H1 (cell line): Measurements from ENCODE around the gene FCER1A. TPM values are rescaled to one million over a fixed set of nuclear protein-coding genes. Genes with fewer than 3 reads are reported as not detected.

Experiments
- CTCF ChIA-PET: fragments of 300-600 bp; sonication (Branson Sonifier 250); formaldehyde crosslinking; loops from one replicate; lab custom pipeline; 2021; ENCODE audit not compliant: partially characterized antibody; lab: Charles Lee
- POLR2A ChIA-PET: fragments of 300-600 bp; sonication (Branson Sonifier 250); formaldehyde crosslinking; loops from one replicate; lab custom pipeline; 2021; ENCODE audit warnings: inconsistent platforms; ENCODE audit not compliant: partially characterized antibody; lab: Charles Lee
- DNase-seq, 2 experiments: peaks; one replicate each; pipeline versions ENCODE4 v3.0.0 to v3.0.0-alpha.2; 2010 to 2022; ENCODE audit warnings: low spot score in 2 of 2, low read depth in 1 of 2, mixed read lengths in 1 of 2
- FAIRE-seq: peaks from 2 replicates; lab custom pipeline; 2011; peaks lifted over from hg19 to GRCh38; lab: Jason Lieb, UNC
- H2AFZ ChIP-seq: 2 replicates; pipeline ENCODE4 v1.8.1; 2012; ENCODE audit warnings: low read length, inconsistent platforms
- H2AK5ac ChIP-seq: 2 replicates; pipeline ENCODE4 v1.6.1; 2013; ENCODE audit warnings: low read depth, low read length
- H2BK120ac ChIP-seq: replicated peaks from 2 replicates; pipeline ENCODE3; 2013; ENCODE audit warnings: low read depth, low read length, inconsistent platforms
- H2BK12ac ChIP-seq: 2 replicates; pipeline ENCODE4 v1.6.1; 2013; ENCODE audit warnings: low read depth, low read length
- H2BK15ac ChIP-seq: 2 replicates; pipeline ENCODE4 v1.6.1; 2013; ENCODE audit warnings: low read length
- H2BK20ac ChIP-seq: 2 replicates; pipeline ENCODE4 v1.6.1; 2013; ENCODE audit warnings: low read length
- H2BK5ac ChIP-seq: 2 replicates; pipeline ENCODE4 v1.6.1; 2013; ENCODE audit warnings: low read depth, low read length
- H3K14ac ChIP-seq: 2 replicates; pipeline ENCODE4 v1.6.1; 2013; ENCODE audit warnings: inconsistent platforms; ENCODE audit not compliant: insufficient read length
- H3K18ac ChIP-seq: 2 replicates; pipeline ENCODE4 v1.6.1; 2013; ENCODE audit warnings: low read length; ENCODE audit errors: extremely low read depth
- H3K23ac ChIP-seq: 2 replicates; pipeline ENCODE4 v1.6.1; 2013; ENCODE audit warnings: inconsistent platforms; ENCODE audit not compliant: insufficient read length
- H3K23me2 ChIP-seq: 2 replicates; pipeline ENCODE4 v1.6.1; 2013; ENCODE audit warnings: low read depth, low read length
- H3K27ac ChIP-seq: 2 replicates; pipeline ENCODE4 v1.6.1; 2011; ENCODE audit warnings: low read depth, low read length, inconsistent platforms
- H3K27me3 ChIP-seq, 4 experiments: replicated peaks in 1 of 4; 1 replicate in 1 of 4; 2 replicates in 3 of 4; pipeline versions ENCODE4 v1.6.1 to v1.8.1; 2011 to 2013; ENCODE audit warnings: low read length in 3 of 4, mild to moderate bottlenecking in 3 of 4, inconsistent platforms in 2 of 4, mixed read lengths in 2 of 4, moderate library complexity in 1 of 4; ENCODE audit not compliant: control insufficient read depth in 3 of 4, insufficient read depth in 3 of 4; ENCODE audit errors: extremely low read depth in 1 of 4
- H3K36me3 ChIP-seq, 4 experiments: 2 replicates each; pipeline versions ENCODE4 v1.6.1 to v1.8.1; 2011 to 2013; ENCODE audit warnings: mild to moderate bottlenecking in 4 of 4, low read length in 3 of 4, moderate library complexity in 2 of 4, control low read depth in 1 of 4, inconsistent platforms in 1 of 4; ENCODE audit not compliant: insufficient read depth in 4 of 4, control insufficient read depth in 2 of 4
- H3K4ac ChIP-seq: replicated peaks from 2 replicates; pipeline ENCODE3; 2013; ENCODE audit warnings: low read length, low read depth, mixed read lengths, inconsistent platforms; ENCODE audit not compliant: insufficient read length
- H3K4me1 ChIP-seq, 4 experiments: replicated peaks in 1 of 4; 1 replicate in 1 of 4; 2 replicates in 3 of 4; pipeline versions ENCODE4 v1.6.1 to v1.8.1; 2011 to 2013; ENCODE audit warnings: low read length in 3 of 4, inconsistent platforms in 2 of 4, mixed read lengths in 1 of 4; ENCODE audit not compliant: insufficient read depth in 4 of 4, control insufficient read depth in 3 of 4
- H3K4me2 ChIP-seq, 2 experiments: 2 replicates each; pipeline versions ENCODE4 v1.6.1 to v1.8.1; 2011 to 2013; ENCODE audit warnings: low read depth in 2 of 2, low read length in 2 of 2, control low read depth in 1 of 2, inconsistent platforms in 1 of 2, mild to moderate bottlenecking in 1 of 2; ENCODE audit not compliant: insufficient read depth in 1 of 2
- H3K4me3 ChIP-seq, 4 experiments: fragments of 200-600, 300-600 bp in 1 of 4; sonication (generic), shearing (Covaris generic), sonication (Bioruptor Twin) in 1 of 4; 2 replicates each; pipeline versions ENCODE4 v1.5.1 to v1.8.1; 2011 to 2016; ENCODE audit warnings: low read length in 4 of 4, low read depth in 3 of 4, control low read depth in 2 of 4, inconsistent platforms in 2 of 4, mild to moderate bottlenecking in 2 of 4, mixed read lengths in 1 of 4, moderate library complexity in 1 of 4; ENCODE audit not compliant: insufficient read depth in 2 of 4; ENCODE audit errors: extremely low read depth in 1 of 4
- H3K56ac ChIP-seq: replicated peaks from 2 replicates; pipeline ENCODE3; 2013; ENCODE audit warnings: low read depth, mild to moderate bottlenecking, mixed read lengths, low read length, inconsistent platforms; ENCODE audit not compliant: insufficient read length
- H3K79me1 ChIP-seq: 2 replicates; pipeline ENCODE4 v1.6.1; 2013; ENCODE audit warnings: low read depth, low read length, control low read depth
- H3K79me2 ChIP-seq, 2 experiments: 2 replicates each; pipeline versions ENCODE4 v1.6.1 to v1.8.1; 2012 to 2013; ENCODE audit warnings: low read length in 2 of 2, mild to moderate bottlenecking in 2 of 2, inconsistent platforms in 1 of 2; ENCODE audit not compliant: insufficient read depth in 2 of 2, control insufficient read depth in 1 of 2
- H3K9ac ChIP-seq, 4 experiments: replicated peaks in 1 of 4; 1 replicate in 1 of 4; 2 replicates in 3 of 4; pipeline versions ENCODE4 v1.6.1 to v1.8.1; 2011 to 2013; ENCODE audit warnings: low read depth in 3 of 4, low read length in 3 of 4, control low read depth in 2 of 4, mild to moderate bottlenecking in 2 of 4, moderate library complexity in 2 of 4, inconsistent platforms in 1 of 4; ENCODE audit errors: extremely low read depth in 1 of 4
- H3K9me3 ChIP-seq, 2 experiments: 2 replicates each; pipeline versions ENCODE4 v1.6.1 to v1.8.1; 2012 to 2013; ENCODE audit warnings: mild to moderate bottlenecking in 2 of 2, moderate library complexity in 2 of 2, control low read depth in 1 of 2, inconsistent platforms in 1 of 2, low read depth in 1 of 2, low read length in 1 of 2, mixed read lengths in 1 of 2; ENCODE audit not compliant: insufficient read depth in 2 of 2
- H4K20me1 ChIP-seq, 2 experiments: replicated peaks in 1 of 2; 2 replicates each; pipeline versions ENCODE3 to v1.8.1; 2011 to 2013; ENCODE audit warnings: inconsistent platforms in 2 of 2, low read length in 2 of 2, mild to moderate bottlenecking in 1 of 2; ENCODE audit not compliant: insufficient read depth in 2 of 2, control insufficient read depth in 1 of 2
- H4K5ac ChIP-seq: 2 replicates; pipeline ENCODE4 v1.6.1; 2013; ENCODE audit warnings: low read length, low read depth, mixed read lengths, inconsistent platforms; ENCODE audit not compliant: insufficient read length
- H4K8ac ChIP-seq: 2 replicates; pipeline ENCODE4 v1.8.0; 2013; ENCODE audit warnings: mild to moderate bottlenecking, moderate library complexity, low read length, inconsistent platforms; ENCODE audit not compliant: insufficient read depth; ENCODE audit errors: extremely low read depth
- H4K91ac ChIP-seq: replicated peaks from 2 replicates; pipeline ENCODE3; 2013; ENCODE audit warnings: low read length, mixed read lengths, inconsistent platforms; ENCODE audit not compliant: insufficient read length
- ASH2L ChIP-seq: fragments of 200-600, 300-600 bp; sonication (generic); IDR thresholded peaks from one replicate; pipeline ENCODE4 v1.7.1; 2017; ENCODE audit warnings: low read length
- BACH1 ChIP-seq: IDR thresholded peaks from 2 replicates; pipeline ENCODE4 v1.6.1; 2012; ENCODE audit warnings: low read length, improper control_type of control experiment
- BRCA1 ChIP-seq: IDR thresholded peaks from 2 replicates; pipeline ENCODE4 v1.6.1; 2012; ENCODE audit warnings: low read depth, low read length, improper control_type of control experiment
- CBX8 ChIP-seq: fragments of 300-800, 300-1000 bp; sonication (generic); IDR thresholded peaks from 2 replicates; pipeline ENCODE4 v1.7.1; 2016; ENCODE audit warnings: low read depth, low read length, borderline replicate concordance
- CTBP2 ChIP-seq: IDR thresholded peaks from 2 replicates; pipeline ENCODE4 v1.7.0; 2011; ENCODE audit warnings: borderline replicate concordance, mild to moderate bottlenecking, moderate library complexity, mixed read lengths, low read length; ENCODE audit not compliant: insufficient read depth, insufficient read length
- EZH2 ChIP-seq: fragments of 200-600 bp; sonication (generic); IDR thresholded peaks from 2 replicates; pipeline ENCODE4 v1.7.1; 2012; ENCODE audit warnings: low read depth, mild to moderate bottlenecking, moderate library complexity, low read length, inconsistent platforms; ENCODE audit not compliant: severe bottlenecking
- JUND ChIP-seq: IDR thresholded peaks from 2 replicates; pipeline ENCODE4 v1.6.1; 2011; ENCODE audit warnings: mild to moderate bottlenecking, improper control_type of control experiment, low read length
- POLR2A ChIP-seq, 2 experiments: IDR thresholded peaks; 1 replicate in 1 of 2; 2 replicates in 1 of 2; pipeline ENCODE4 v1.6.1; 2011; ENCODE audit warnings: low read depth in 2 of 2, low read length in 2 of 2, mild to moderate bottlenecking in 2 of 2; ENCODE audit errors: control extremely low read depth in 1 of 2
- RBBP5 ChIP-seq: IDR thresholded peaks from 2 replicates; pipeline ENCODE4 v1.7.1; 2012; ENCODE audit warnings: low read depth, mild to moderate bottlenecking, inconsistent platforms, low read length, moderate library complexity, borderline replicate concordance
- RNF2 ChIP-seq: fragments of 200-900, 300-1000 bp; sonication (generic); IDR thresholded peaks from 2 replicates; pipeline ENCODE4 v1.7.1; 2016; ENCODE audit warnings: borderline replicate concordance, low read depth, mild to moderate bottlenecking, antibody characterized with exemption, low read length; ENCODE audit not compliant: poor library complexity, severe bottlenecking; ENCODE audit errors: missing control alignments
- RXRA ChIP-seq: IDR thresholded peaks from 2 replicates; pipeline ENCODE4 v1.6.1; 2011; ENCODE audit warnings: low read depth, mild to moderate bottlenecking, low read length, moderate library complexity; ENCODE audit not compliant: insufficient read depth
- SRF ChIP-seq: IDR thresholded peaks from 2 replicates; pipeline ENCODE4 v1.6.1; 2011; ENCODE audit warnings: mild to moderate bottlenecking, low read depth, low read length, moderate library complexity
- TBP ChIP-seq: IDR thresholded peaks from 2 replicates; pipeline ENCODE4 v1.6.1; 2011; ENCODE audit warnings: low read depth, low read length, improper control_type of control experiment
- WGBS, 2 experiments: shearing (Covaris generic) in 1 of 2; methylation state at CpG; one replicate each; pipeline versions ENCODE4 v1.1.6 to v1.1.7; 2013 to 2015; ENCODE audit warnings: low lambda C conversion rate in 2 of 2, mixed read lengths in 2 of 2, inconsistent platforms in 1 of 2, low coverage in 1 of 2, missing lambda C conversion rate in 1 of 2; ENCODE audit not compliant: insufficient replicate concordance in 2 of 2, insufficient coverage in 1 of 2, insufficient read length in 1 of 2; ENCODE audit errors: extremely low coverage in 1 of 2, missing lambda C conversion rate in 1 of 2; 5-methylcytosine and 5-hydroxymethylcytosine counted together
- polyA plus RNA-seq, 7 experiments: library from polyadenylated mRNA; depleted of rRNA in 3 of 7; stranded (reverse) in 5 of 7; unstranded in 2 of 7; fragments of >200 nt in 5 of 7; fragments of 200-250 nt in 2 of 7; gene quantifications; 1 replicate in 5 of 7; 2 replicates in 1 of 7; 4 replicates in 1 of 7; pipeline versions ENCODE4 v1.2.1 to v1.2.3, GENCODE V29; 2011 to 2013; ENCODE audit warnings: missing spikeins in 2 of 7, mixed read lengths in 2 of 7
- total RNA-seq: library from RNA; stranded (reverse); fragmentation: NEBNext Ultra II Directional; extraction: Animal tissue kit (Norgen Biotek cat#: 25700); gene quantifications from 2 replicates; pipeline ENCODE4 v1.2.1, GENCODE V29; 2021
- TF ChIP-seq, protein P1 (sequence below): IDR thresholded peaks from 2 replicates; pipeline ENCODE4 v1.6.1; 2011; ENCODE audit warnings: low read depth, mild to moderate bottlenecking, low read length; ENCODE audit not compliant: insufficient read depth

FCER1A gene
- total and polyA plus RNA-seq, 2 of the 8 experiments (the other 6 are each of a cell fraction or from before 2014, with no cell fraction given): not detected

DNA sequence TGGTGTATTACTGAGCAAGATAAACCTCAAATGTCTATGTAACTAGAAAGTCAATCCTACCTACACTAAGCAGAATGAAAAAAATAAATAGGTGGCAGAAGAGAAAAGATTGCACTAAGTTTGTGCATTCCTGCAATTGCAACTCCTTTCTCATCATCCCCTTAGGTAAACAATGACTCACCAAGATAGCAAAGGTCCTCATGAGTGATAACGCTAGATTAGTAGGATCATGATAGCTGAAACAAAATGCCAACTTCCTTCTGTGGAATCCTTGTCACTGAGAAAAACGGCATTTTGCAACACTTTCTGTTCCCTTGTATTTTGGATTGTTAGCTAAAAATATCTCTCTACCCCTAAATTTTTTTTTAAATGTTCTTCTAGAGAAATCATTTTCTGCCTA is 20.0 kb upstream of the FCER1A start:
- Histone ChIP-seq H3K56ac (no peak overlapping the region), H3K23me2 (no peaks in the 10 kb centered on the region), H2BK12ac (no peak overlapping the region), H4K91ac (no peak overlapping the region), H2AK5ac (no peak overlapping the region), H3K9ac (no peak overlapping the region), H2BK15ac (no peak overlapping the region), H4K8ac (no peak overlapping the region), H3K18ac (no peak overlapping the region), H3K9me3 (peaks cover 34 to 43% of the 10 kb centered on the region in 2 experiments; a peak in 3 of 4 replicates), H3K79me1 (no peaks in the 10 kb centered on the region), H2BK5ac (no peak overlapping the region), H3K4me3 (no peak overlapping the region), H3K14ac (no peak overlapping the region), H3K4me1 (no peaks in the 10 kb centered on the region), H3K36me3 (no peaks in the 10 kb centered on the region), H2BK20ac (no peak overlapping the region), H2BK120ac (no peak overlapping the region), H3K4ac (no peak overlapping the region), H3K27me3 (no peaks in the 10 kb centered on the region), H3K23ac (no peak overlapping the region), H3K27ac (no peak overlapping the region), H3K79me2 (no peaks in the 10 kb centered on the region), H2AFZ (no peak overlapping the region), H4K20me1 (no peaks in the 10 kb centered on the region), H3K4me2 (no peak overlapping the region), H4K5ac (no peak overlapping the region)
- DNase-seq (no peak), FAIRE-seq (no peak)
- ChIA-PET CTCF (interaction anchor here (0.7 kb wide), 1 partner anchor 92 kb away, joined by 4 read pairs; no protein-coding TSS in a partner anchor), POLR2A (no interaction called here)
- WGBS, 2 experiments: 70% methylated on average over 2 of the region's 2 CpGs; no CpG with 5 or more reads in 1 of the 2 experiments
- TF ChIP-seq POLR2A (IDR thresholded peaks at IDR 0.05; ENCODE audit: control extremely low read depth in 1 of 2, low read depth in 2 of 2, low read length in 2 of 2) (no peak), RBBP5 (no peak), CTBP2 (no peak), SRF (no peak), BRCA1 (no peak), EZH2 (no peak), TBP (no peak), CBX8 (no peak), ASH2L (no peak), JUND (no peak), RNF2 (no peak), BACH1 (no peak), RXRA (no peak)
- TF ChIP-seq, protein P1, sequence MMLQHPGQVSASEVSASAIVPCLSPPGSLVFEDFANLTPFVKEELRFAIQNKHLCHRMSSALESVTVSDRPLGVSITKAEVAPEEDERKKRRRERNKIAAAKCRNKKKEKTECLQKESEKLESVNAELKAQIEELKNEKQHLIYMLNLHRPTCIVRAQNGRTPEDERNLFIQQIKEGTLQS: no peak
